ENCODE results near the gene CYP1A1.

- TF ChIP-seq POLR2AphosphoS5 (IDR thresholded peaks at IDR 0.05) = no peak
- no peak for TF ChIP-seq EP300 (IDR thresholded peaks at IDR 0.05)
- TF ChIP-seq POLR2A (IDR thresholded peaks at IDR 0.05; ENCODE audit: low read depth) = no peak
Measured at GRCh38 chr15:74748322-74748946, 23.1 kb upstream of the CYP1A1 start, which contains the start of gene CYP1A2.

All from esophagus muscularis mucosa (tissue), 3 donors.